Lower leg skin (tissue), 3 donors: Measurements from ENCODE around the gene NR1H3.

Experiments
- CTCF ChIP-seq, 3 donors: fragments of 450-650 bp; IDR thresholded peaks; one replicate each; pipeline ENCODE4 v1.5.1; 2016; ENCODE audit warnings: antibody characterized with exemption in 3 of 3, mild to moderate bottlenecking in 3 of 3, moderate library complexity in 2 of 3
- POLR2A ChIP-seq, 2 donors: fragments of 450-650 bp; IDR thresholded peaks; one replicate each; pipeline ENCODE4 v1.6.1; 2016 to 2017; ENCODE audit warnings: antibody characterized with exemption in 2 of 2, mild to moderate bottlenecking in 1 of 2, moderate library complexity in 1 of 2

GRCh38 chr11:47264119-47264518 lies 6.3 kb downstream of the NR1H3 start:
- TF ChIP-seq POLR2A (IDR thresholded peaks at IDR 0.05): no peak
- TF ChIP-seq CTCF (IDR thresholded peaks at IDR 0.05): no peak
